GM21381 (cell line): ENCODE results near the gene ITGB1.

Source experiments
- ATAC-seq: cut with Tn5 transposase; IDR thresholded peaks from one replicate; pipeline ENCODE4 v1.9.1; 2021; ENCODE audit warnings: mild to moderate bottlenecking, moderate library complexity; ENCODE audit not compliant: unreplicated experiment

ITGB1 gene

GRCh38 chr10:32890444-32890843 is 67.6 kb downstream of the ITGB1 start:
- no peak for ATAC-seq

- ATAC-seq: no peak
These were observed 68.3 kb downstream of the ITGB1 start for GRCh38 chr10:32889631-32890212.

- ATAC-seq: no peak
These were observed 69.7 kb downstream of the ITGB1 start for GRCh38 chr10:32888161-32888927.

- no peak for ATAC-seq
These were observed 70.5 kb downstream of the ITGB1 start for GRCh38 chr10:32887481-32887880.

- no peak for ATAC-seq
These were observed 76.0 kb downstream of the ITGB1 start for GRCh38 chr10:32882076-32882475.

GRCh38 chr10:32878646-32879045 is 79.4 kb downstream of the ITGB1 start:
- no peak for ATAC-seq

- ATAC-seq: no peak
These were observed 80.1 kb downstream of the ITGB1 start for GRCh38 chr10:32877915-32878314.

GRCh38 chr10:32865170-32865569 is 92.9 kb downstream of the ITGB1 start:
- ATAC-seq: no peak

GRCh38 chr10:32854435-32854834 is 103.6 kb downstream of the ITGB1 start:
- no peak for ATAC-seq

- no peak for ATAC-seq
These were observed 106.7 kb downstream of the ITGB1 start for GRCh38 chr10:32851301-32851700.
